ENCODE data around the gene RAB9B.

Gene RAB9B

DNA sequence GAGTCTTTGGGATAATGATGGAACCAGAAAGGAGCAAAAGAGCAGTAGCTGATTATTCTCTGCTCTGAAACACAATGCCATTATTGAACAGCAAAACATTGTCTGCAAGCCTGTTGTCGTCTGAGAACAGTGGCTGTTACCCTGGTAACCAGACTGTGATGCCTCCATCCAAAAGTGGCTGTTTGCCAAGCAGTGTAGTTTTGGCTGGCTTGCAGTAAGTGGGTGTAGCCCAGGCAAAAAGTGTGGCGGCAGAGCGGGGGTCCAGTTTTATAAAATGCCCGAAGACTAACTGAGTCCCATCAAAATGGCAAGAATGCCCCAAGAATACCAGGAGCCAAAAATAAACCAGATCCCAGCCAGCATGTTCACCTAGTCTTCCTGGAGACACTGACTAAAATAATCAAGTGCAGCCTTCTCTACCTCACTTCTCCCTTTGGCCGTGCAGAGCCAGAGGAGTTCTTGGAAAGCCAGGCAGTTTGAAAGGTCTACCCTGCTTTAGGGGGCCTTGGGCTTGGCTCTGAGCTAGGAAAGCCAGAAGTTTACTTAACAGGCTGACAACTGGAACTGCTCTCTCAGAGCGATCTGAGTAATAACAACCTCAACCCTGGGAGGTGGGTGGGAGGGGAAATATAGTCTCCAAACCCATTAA is 52.8 kb downstream of the RAB9B start:
- no peaks in the 10 kb centered on the region for H3K27me3 ChIP-seq (ENCODE audit: insufficient read depth, low read length)
- no peaks in the 10 kb centered on the region for H3K9me3 ChIP-seq (ENCODE audit: low read length)
- H3K4me3 ChIP-seq (ENCODE audit: low read length), result no peak overlapping the region
- H2AFZ ChIP-seq (ENCODE audit: low read depth, low read length), result no peak overlapping the region
- peaks cover 55% of the 10 kb centered on the region for H3K4me1 ChIP-seq (ENCODE audit: insufficient read depth, low read length)
- no peaks in the 10 kb centered on the region for H3K36me3 ChIP-seq (ENCODE audit: insufficient read depth, low read length)

GRCh38 chrX:103776546-103776945 is 55.5 kb downstream of the RAB9B start, which contains the start of gene PLP1:
TSS of gene PLP1 (plus strand) at chrX:103776840. CDS start at chrX:103776996, 156 bp downstream.
- Histone ChIP-seq H3K4me3 (ENCODE audit: low read length) (peak within 1 kb of the TSS; percentile 31), H3K4me1 (ENCODE audit: insufficient read depth, low read length) (peaks cover 36% of the 10 kb centered on the region), H3K27me3 (ENCODE audit: insufficient read depth, low read length) (no peaks in the 10 kb centered on the region), H3K36me3 (ENCODE audit: insufficient read depth, low read length) (no peaks in the 10 kb centered on the region), H2AFZ (ENCODE audit: low read depth, low read length) (no peak within 1 kb of the TSS), H3K9me3 (ENCODE audit: low read length) (no peaks in the 10 kb centered on the region)

- Histone ChIP-seq H2AFZ (ENCODE audit: low read depth, low read length) (no peak overlapping the region), H3K9me3 (ENCODE audit: low read length) (no peaks in the 10 kb centered on the region), H3K4me1 (ENCODE audit: insufficient read depth, low read length) (peaks cover 14% of the 10 kb centered on the region), H3K4me3 (ENCODE audit: low read length) (no peak overlapping the region), H3K27me3 (ENCODE audit: insufficient read depth, low read length) (no peaks in the 10 kb centered on the region), H3K36me3 (ENCODE audit: insufficient read depth, low read length) (no peaks in the 10 kb centered on the region)
Observed at GRCh38 chrX:103774070-103774642, 57.9 kb downstream of the RAB9B start.

- Histone ChIP-seq H3K36me3 (ENCODE audit: insufficient read depth, low read length) (no peaks in the 10 kb centered on the region), H3K4me1 (ENCODE audit: insufficient read depth, low read length) (peaks cover 8% of the 10 kb centered on the region), H3K4me3 (ENCODE audit: low read length) (no peak overlapping the region)
Observed at GRCh38 chrX:103773445-103773844, 58.6 kb downstream of the RAB9B start.

More at GRCh38 chrX:103773445-103773844, 58.6 kb downstream of the RAB9B start:
- Histone ChIP-seq H2AFZ (ENCODE audit: low read depth, low read length) (no peak overlapping the region), H3K27me3 (ENCODE audit: insufficient read depth, low read length) (no peaks in the 10 kb centered on the region), H3K9me3 (ENCODE audit: low read length) (no peaks in the 10 kb centered on the region)
